GM19455 (cell line): Measurements from ENCODE around the gene CLDN20.
"Not testable (repeated sequence)": the region's sequence is repeated elsewhere in the genome, so short reads cannot be mapped to it uniquely, and the experiment has no call there.

Source experiments
- ATAC-seq: cut with Tn5 transposase; IDR thresholded peaks from one replicate; pipeline ENCODE4 v1.9.1; 2021; ENCODE audit not compliant: unreplicated experiment

CLDN20 gene

DNA sequence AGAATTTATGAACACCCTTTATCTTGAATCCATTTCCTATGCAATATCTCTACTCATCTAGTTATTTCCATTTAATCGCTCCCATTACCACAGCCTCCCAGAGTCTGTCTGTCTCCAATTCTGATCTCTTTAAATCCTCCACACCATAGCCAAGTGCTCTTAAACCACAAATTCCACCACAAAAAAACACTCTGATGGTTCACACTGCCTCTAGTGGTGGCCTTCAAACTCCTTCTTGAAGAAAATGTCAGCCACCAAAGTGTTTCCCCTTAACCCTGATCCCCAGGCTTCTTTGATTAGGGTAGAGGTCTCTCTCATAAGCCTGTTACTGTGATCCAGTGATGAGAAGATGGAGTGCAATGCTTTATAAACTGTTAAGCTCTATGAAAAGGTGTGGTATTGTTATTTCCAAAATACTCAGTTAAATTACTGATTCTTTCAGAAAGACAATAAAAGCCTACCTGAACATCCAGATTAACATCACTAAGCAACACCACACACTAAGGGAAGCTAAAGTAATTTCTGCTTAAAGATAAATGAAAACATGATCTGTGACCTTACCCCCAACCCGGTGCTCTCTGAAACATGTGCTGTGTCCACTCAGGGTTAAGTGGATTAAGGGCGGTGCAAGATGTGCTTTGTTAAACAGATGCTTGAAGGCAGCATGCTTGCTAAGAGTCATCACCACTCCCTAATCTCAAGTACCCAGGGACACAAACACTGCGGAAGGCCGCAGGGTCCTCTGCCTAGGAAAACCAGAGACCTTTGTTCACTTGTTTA, 4.5 kb downstream of the CLDN20 start:
- ATAC-seq = not testable (repeated sequence)

DNA sequence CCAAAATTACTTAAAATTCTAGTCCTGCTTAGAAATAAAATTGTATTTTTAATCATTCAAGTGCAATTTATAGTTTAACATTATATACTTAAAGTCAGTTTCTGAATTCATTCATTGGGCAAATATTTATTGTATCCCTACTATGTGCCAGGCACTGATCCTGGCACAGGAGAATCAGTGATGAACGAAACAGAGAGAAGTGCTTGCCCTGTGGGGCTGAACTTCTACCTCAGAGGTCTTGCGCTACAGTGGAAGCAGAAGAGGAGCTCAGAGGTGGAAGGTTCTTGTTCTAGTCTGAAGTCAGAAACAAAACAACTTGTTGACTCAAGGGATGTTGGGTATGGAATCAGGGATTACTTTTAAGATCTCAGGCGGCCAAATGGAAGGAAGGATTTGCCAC, 6.0 kb downstream of the CLDN20 start:
- no peak for ATAC-seq

DNA sequence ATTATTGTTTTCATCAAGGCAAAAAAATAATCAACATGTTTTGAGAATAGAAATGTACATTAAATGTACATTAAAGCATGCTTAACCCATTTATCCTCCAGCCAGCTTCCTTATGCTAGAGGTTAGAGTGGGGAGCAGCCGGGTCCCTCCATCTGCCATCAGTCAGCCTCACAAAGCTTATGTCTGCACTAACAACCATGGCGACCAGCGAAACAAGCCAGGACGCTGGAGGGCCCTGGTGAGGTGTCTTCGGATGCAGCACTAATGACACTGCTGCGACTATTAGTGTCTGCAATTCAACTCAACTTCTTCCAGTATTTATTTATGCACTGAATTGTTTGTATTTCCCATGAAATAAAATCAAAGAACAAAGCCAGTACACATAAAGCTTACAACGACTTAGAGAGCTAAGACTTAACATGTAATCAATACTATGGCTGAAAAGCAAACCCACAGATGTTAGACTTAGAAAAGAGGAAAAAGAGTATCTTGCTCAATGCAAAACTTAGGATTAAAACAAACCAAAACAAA, 6.8 kb downstream of the CLDN20 start:
- ATAC-seq = no peak

DNA sequence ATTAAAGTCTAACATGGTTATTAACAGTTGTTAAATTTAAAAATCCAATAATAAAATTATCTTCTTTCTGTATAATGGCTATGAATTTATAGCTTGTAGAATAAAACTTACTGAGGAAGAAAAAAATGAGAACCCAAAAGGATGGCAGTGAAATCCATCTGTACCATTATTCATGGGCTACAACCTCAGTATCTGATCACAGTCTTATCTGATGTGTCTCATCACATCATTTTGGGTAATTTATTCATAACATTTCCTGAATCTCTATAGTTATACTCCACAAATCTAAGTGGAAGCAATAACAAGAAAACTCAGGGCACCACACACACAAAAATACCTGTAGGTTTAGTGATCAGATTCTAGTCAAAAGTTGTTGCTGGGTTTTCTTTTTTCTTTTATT, 7.3 kb downstream of the CLDN20 start:
- no peak for ATAC-seq

DNA sequence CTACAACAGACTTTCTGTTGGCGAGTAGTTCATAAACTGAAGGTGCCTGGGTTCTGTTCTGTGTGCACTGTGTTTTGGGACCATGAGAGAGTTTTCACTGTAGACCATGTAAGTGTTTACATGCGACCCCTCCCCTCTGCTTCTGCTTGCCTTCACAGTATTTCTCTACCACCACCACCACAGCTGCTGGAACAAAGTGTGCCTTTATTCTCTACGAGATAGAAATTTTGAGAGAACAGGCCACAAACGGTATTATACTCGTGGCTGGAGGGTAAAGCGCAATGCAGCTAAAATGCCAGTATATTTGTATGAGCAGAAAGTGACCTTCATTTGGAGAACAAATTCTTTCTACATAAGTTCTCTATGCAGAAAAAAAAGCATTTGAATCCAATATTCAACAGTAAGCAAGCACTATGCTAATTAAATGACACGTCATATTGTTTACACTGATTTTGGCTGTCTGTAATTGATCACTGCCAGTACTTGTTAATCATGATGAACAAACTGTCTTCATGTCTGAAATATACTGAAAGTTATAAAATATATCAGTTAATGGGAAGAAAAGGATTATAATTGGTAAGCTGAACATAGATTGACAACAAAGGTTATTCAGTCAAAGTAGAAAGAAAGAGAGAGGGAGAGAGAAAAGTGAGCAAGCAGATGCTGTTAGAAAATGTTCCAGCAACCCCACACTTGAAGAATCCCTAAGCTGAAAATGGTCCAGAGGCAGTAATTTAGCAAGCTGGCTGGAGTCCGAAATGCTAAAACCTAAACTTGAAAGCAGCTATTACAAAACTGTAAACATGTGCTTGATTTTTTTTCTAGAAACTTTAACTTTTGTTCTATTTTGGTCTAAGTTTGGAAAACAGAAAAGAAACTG, 8.8 kb downstream of the CLDN20 start:
- no peak for ATAC-seq

DNA sequence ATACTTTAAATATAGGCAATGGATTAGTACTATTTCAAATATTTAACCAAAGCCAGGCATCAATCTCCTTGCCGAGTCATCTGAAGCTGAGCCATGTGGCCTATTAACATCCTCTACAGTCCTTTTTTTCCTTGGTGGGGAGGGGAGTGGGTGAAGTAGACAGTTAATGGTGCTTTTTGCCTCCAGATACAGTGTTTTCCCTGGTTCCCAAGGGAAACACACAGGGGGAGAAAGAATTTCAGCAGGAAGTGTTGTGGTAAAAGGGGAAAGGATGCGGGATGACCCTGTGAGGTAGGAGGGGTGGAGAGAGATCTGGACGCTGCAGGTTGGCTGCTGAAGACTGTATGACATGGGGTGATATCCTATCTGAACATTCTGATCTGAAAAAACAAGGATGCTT, 9.6 kb downstream of the CLDN20 start:
- no peak for ATAC-seq

DNA sequence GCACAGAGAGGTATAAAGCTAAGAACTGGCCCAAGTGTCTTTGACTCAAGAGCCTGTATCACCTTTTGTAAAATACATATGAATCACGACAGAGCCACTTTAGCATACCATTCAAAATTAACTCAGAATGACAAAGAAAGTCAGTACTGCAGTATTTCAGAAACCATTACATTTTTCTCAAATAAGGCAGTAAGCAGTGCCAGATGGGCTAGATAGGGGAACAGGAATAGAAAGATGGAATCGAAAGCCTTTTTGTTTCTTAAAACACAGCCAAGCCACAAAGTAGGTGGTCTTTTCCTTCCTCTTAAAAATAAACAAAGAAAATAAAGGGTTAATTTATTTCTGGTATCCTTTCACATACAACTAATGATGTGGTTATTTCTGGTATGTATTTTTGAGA, 10.3 kb downstream of the CLDN20 start:
- no peak for ATAC-seq

DNA sequence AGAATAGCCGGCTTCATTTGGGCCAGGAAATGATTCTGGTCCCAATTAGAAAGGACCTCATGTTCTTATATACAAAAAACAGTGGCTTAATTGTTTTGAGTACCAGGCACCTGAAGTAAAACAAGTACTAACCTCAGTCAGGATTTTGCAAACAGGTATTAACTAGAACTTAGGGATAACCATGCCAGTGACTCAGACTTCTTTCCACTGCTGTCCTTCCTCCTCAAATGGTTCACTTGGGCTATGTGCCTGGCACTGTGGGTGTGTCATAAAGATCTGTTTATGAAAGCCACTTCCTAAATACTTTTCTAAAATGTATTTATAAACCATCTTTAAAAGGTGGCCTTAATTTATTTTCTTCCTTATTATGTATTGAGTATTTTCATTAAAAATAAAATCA, 10.7 kb downstream of the CLDN20 start:
- no peak for ATAC-seq

DNA sequence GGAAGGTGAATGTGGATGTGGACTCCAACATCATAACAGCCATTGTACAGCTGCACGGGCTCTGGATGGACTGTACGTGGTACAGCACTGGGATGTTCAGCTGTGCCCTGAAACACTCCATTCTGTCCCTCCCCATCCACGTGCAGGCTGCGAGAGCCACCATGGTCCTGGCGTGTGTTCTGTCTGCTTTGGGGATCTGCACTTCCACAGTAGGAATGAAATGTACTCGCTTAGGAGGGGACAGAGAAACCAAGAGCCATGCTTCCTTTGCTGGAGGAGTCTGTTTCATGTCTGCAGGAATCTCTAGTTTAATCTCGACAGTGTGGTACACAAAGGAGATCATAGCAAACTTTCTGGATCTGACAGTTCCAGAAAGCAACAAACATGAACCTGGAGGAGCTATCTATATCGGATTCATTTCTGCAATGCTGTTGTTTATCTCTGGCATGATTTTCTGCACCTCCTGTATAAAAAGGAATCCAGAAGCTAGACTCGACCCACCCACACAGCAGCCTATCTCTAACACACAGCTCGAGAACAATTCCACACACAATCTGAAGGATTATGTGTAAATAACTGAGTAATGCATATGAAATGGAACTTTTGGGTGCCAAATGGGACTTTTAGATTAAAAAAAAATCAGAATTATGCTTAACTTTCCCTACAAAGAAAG, 12.1 kb downstream of the CLDN20 start:
- ATAC-seq = no peak

DNA sequence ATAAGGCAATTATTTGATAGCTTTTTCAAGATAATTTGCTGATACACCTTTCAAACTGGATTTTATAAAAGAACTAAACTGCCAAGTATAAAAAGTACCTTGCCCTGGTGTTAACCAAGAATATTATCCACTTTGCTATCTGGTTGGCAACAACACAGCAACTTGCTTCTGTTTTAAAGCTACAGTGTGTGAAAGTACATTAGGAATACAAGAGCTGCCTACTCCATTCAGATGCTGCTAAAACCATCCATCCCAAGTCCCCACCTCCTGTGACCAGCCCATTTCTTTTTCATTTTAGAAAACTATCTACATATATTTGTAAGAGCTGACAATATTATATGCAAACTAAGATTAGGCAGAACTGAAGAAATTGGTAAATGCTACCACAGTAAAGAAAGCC, 12.8 kb downstream of the CLDN20 start:
- ATAC-seq = no peak

DNA sequence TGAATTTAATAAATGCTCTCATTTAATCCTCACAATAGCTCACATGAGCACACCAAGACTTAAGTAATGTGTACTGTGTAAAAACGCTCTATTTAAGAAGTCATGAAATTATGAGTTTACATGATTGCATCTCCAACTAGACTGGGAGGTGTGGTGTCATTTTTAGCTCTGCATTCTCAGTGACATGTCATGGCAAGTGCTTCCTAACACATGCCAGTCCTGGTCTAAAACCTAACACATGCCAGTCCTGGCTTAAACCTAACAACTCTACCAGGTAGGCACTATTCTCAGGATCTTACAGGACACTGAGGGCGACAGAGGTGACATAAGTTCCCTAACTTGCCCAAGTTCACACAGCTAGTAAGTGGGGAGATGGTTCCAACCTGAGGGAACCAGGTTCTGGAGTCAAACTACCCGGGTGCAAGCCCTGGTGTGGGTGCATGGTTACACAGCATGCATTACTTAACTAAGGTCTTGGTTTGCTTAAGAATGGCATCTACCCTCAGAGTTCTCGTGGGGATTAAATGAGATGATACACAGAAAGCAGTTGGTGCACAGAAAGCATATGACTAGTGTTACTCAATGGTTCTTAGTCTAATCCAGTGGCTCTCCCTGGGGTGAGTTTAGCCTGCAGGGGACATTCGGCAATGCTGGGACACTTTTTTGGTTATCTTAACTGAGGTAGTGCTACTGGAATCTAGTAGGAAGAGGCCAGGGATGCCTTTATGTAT, 14.7 kb downstream of the CLDN20 start:
- no peak for ATAC-seq

DNA sequence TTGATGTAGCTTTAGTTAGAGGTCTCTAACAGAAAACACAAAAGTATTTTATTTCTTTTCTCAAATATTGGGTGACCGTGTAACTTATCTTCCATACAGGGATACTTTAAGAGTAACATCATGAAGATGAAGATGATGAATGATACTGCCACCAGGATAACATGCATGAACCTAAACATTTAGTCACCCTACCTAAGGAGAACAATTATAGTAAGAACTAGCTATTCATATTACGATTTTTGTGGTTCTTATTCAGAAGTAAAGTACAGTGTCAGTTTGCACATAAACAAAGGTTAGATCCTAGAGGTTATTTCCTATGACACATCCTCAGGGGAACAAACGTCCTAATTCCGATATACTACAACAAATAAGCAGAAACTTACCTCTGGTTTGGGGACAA, 21.0 kb downstream of the CLDN20 start:
- no peak for ATAC-seq

DNA sequence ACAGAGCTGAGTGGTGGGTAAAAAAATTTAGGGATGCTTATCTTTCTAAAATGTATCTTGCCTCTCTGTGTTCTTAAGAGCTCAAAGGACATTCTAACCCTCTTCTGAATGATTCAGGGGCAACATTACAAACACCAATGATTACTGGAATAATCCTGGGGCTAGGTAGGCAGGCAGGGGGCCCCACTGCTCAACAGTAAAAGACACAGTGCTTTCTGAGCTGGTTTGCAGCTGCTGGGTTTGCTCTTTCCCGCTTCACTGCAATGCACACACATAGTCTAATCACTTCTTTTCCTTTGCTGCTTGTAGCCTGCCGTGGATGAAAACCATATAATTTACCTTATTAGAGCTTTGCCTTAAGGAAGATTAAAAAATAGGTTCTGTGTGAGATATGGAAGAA, 23.9 kb downstream of the CLDN20 start:
- ATAC-seq = no peak

DNA sequence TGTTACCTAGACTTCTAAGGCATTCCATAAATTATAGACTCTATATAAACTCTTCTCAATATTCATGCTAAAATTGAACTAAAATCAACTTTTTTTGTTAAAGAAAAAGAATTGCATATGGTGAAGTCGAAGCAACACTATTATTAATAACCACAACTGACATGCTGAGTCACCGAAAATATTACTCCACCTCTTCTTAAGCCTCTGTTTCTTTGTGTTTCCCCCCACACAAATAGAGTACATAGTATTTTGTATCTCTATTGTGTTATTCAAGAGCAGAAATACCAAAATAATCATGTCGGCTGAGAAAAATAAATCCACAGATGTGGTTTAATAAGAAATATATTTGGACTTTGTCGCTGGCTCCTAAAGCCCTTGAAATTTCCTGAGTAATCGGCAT, 26.7 kb downstream of the CLDN20 start:
- ATAC-seq = no peak

DNA sequence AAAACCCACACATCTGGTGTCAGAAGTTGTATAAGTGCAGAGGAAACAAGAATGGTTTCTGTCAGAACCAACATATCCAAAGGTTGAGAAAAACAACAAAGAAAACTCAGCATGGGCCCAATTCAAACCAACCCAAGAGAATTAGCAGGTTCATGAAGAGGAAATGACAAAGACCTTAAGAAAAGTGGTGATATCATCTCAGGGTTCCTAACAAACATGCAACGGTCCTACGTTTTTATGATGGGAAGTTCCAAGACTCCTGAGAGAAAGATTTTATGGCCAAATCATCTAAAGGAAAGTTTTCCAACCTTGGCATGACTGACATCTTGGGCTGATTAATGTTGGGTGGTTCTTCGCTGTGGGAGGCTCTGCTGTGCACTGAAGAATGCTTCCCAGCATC, 27.5 kb downstream of the CLDN20 start:
- ATAC-seq = no peak

DNA sequence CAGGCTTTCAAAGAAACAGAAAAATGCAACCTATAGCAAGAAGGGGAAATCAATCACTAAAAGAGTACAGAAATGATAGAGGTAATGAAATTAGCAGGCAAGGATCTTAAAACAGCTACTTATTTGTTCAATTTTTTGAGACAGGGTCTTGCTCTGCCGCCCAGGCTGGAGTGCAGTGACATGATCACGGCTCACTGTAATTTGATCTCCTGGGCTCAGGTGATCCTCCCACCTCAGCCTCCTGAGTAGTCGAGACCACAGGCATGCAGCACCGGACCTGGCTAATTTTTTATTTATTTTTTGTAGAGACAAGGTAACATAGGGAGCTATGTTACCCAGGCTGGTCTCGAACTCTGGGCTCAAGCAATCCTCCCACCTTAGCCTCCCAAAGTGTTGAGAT, 28.9 kb downstream of the CLDN20 start:
- ATAC-seq = no peak

DNA sequence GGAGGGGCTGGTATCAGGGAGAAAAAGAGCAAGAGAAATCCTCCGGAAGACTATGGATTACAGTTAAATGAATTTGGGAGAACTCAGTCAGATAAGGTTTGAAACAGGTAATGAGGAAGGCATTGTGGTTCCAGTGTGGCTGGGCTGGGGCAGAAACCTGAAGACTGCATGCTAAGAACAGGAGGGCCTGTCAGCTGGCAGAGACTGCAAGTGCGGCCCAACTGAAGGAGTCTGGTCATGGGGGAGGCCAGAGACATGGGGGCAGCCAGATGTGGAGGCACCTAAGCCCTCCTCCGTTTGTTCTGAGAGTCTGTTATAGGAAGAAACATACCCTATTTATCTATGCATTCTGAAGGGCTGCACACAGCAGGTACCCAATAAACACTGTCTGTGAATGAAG, 33.9 kb downstream of the CLDN20 start:
- no peak for ATAC-seq

DNA sequence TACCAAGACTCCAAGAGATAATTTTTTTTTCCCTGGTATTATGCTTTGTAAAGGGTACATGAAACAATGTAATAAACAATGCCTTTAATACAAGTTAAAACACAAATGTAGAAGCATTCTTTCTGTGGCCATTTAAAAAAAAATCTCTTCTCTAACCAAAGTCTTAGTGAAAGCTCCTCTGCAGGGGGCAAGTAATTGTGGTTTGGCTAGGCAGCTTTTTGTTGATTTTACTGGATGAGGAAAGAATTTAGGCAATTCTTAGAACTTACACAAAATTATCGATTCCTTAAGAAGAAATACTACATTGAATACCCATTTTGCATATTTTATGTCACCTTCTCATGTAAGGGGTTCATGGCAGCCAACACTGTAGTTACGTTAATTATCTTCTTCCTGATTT, 38.1 kb downstream of the CLDN20 start:
- ATAC-seq = no peak

DNA sequence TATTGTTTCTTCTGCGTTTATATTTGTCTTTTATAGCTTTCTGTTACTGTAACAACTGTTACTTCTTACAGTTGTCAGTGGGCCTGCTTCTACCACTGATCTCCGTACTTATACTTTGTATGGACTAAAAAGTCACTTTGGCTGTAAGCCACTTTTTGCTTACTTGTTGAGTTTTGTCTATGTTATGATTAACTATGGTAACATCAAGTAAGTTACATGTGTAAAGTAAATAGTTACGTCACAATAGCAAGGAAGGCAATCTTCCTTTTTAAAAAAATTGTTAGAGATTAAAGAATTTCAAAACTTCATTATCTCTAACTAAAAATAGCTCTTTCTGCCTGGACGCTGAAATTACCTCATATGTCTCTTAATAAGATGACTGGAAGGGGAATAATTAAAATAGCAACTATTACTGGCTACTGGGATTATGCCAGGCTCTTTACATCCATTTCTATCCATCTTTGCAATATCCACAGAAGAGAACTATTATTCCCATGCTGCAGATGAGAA, 39.6 kb downstream of the CLDN20 start:
- ATAC-seq = no peak

DNA sequence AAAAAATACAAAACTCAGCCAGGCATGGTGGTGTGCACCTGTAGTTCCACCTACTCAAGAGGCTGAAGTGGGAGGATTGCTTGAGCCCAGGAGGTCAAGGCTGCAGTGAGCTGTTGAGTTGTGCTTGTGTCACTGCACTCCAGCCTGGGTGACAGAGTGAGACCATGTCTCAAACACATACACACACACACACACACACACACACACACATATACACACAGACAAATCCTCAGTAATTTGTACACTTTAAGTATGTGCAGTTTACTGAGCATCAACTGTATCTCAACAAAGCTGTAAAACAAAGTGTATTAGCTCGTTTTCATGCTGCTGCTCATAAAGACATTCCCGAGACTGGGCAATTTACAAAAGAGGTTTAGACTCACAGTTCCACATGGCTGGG, 43.1 kb downstream of the CLDN20 start:
- ATAC-seq = no peak

DNA sequence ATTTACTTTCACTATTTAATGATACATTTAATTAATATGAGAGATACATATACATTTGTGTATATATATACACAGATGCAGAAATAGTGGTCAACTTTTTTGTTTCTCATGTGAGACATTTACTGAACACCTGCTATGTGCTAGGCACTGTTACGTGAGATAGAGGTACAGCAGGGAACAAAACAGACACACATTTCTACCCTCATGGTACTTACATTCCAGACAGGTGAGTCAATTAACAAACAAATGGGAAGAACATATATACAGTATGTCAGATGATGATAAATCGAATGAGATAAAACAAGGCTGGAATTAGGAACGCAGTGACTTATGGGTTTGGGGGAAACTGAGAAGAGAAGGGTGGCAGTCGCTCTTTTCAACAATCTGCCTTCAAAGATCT, 45.3 kb downstream of the CLDN20 start:
- no peak for ATAC-seq
